ENCODE measurements around the gene OCIAD2.
"Not testable (repeated sequence)": the region's sequence is repeated elsewhere in the genome, so short reads cannot be mapped to it uniquely, and the experiment has no call there.

The OCIAD2 gene, protein sequence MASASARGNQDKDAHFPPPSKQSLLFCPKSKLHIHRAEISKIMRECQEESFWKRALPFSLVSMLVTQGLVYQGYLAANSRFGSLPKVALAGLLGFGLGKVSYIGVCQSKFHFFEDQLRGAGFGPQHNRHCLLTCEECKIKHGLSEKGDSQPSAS

DNA sequence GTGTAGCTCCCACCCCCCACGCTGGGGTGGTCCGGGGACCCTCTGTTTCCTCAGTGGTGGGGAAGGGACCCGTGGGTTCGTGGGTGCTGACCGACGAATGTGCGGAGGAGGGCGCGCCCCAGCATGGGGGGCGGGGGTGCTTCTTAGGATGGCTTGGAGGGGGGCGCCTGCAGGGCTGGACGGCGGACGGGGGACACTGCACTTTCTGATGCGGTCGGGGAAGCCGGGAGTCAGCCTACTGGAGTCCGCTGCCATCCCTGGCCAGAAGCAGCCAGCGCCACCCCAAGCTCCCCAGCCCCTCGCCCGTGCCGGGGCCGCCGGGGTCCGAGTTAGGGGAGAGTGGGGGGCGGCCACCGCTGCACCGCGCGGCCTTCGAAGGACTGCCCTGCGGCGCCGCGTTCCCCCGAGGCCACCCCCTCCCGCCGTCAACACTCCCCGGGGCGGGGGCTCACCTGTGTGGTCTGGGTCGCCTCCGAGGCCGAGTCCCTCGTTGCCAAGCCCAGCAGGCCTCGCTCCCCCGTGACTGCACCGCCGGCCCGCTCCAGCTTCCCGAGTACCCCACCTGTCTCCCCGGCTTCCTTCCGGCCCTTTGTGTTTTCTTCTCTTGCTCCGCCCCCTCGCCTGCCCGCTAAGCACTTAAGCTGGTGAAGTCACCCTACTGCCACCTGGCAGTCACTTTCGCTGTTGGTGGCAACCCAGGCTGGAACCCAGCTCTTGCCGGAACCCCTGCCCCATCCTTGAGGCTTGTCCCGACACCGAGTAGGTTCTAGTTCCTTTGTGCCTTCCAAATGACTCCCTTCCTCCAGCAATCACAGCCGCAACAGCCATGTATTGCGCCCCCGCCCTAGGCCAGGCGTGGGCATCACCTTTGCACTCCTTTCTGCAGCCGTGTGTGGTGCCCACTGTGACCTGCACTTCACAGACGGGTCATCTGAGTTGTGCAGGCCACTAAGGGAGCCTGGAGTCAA lies at the start of gene OCIAD2:
Gene OCIAD2 (minus strand): TSS at position 569 of the 968 bp plus-strand sequence. CDS start 2,225 bp downstream, outside the sequence.
- peak; percentile 75 for DNase-seq

DNA sequence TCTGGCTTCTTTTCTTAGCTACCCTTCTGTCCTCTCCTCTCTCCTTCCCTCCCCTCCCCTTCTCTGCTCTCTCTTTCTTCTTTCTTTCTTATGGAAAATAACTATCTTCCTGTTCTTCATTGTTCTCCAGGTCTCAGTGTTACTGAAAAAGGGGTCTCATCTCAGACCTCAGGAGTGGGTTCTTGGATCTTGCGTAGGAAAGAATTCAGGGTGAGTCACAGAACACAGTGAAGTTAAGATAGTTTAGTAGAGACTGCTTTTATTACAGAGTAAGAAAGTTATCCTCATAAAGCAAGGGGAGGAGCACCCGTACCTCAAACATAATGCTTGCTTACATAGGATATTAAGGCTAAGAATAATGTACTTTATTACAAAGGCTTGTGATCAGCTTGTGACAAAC lies 47.7 kb upstream of the OCIAD2 start:
- DNase-seq: no peak

DNA sequence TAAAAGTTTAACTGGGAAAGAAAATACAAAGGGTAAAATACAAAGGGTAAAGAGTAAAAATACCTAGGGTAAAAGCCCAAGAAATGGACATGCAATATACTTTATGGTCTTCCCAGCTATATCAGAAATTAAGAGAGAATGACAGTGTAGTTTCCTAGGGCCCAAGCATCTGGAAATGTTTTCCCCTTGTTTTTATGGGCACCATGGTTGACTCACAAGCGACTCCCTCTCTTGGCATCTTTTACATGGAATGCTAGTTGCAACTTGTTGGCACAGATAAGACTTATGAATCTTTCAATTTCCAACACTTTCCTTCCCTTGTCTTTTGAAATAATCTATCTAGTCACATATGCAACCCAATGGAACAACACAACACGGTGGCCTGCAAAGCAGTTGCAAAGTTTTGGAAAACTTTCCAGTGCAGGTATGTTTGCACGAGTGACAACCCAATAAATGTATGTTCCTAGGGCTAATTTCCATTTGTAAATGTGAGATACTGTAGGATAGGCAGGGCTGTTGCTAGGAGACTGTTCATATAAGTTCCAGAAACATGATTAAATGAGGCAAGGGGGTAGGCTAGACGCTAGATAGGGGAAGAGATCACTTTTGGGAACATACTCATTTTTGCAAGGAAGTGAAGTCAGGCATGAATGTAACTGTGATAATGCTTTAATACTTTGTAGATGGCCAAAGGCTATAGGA lies 43.1 kb upstream of the OCIAD2 start:
- DNase-seq: no peak

DNA sequence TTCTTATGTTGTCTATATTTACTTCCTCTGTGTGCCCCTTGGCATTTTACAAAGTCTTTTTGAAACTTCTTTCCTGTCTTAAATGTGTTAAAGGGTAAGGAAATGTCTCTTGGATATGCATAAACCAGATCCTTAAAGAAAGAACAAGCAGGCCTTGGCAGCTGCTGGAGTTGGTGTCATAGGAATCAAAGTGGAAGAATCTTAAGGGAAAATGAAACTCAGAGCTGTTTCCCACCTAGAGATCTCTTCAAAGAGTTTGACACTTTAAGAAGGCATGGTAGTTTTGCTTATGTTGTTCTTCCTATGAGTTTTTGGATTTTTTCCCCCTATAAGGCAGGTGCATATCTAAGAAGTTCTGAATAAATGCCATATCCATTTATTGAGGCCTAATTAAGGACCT lies 42.5 kb upstream of the OCIAD2 start:
- DNase-seq: no peak

DNA sequence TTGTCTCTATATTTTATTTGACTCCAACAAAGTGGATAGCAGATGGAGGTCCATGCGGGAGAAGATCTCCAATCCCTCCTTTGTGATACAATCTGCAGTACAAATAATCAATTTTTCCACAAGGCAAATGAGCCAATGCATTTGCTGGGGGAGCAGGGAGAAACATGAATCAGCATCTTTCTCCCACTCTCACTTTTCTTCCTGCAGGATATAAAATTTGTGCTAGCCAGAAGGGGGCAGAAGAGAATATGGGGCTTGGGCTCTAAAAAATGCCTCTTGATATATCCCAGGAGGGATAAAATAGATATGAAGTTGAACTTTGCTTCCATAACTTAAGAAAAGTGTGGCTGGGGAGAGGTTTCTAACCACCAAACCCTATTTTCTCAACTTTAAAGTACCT lies 41.2 kb upstream of the OCIAD2 start:
- DNase-seq: no peak

DNA sequence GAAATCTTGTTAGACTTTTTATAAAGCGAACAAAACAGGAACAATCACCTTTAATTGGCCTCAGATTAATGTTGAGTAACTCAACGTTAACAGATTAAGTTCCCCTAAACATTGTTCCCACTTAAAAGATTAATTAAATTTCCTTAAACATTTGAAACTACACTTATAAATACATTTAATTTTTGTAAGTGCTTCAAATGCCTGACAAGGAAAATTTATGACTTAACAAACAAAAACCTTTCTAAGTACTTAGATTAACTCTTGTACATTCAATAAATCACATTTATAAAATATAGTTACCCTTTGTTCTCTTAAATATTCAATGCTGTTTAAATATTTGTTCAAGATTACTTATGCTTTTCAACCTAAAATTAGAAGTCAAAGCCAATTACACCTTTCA lies 39.4 kb upstream of the OCIAD2 start:
- no peak for DNase-seq

DNA sequence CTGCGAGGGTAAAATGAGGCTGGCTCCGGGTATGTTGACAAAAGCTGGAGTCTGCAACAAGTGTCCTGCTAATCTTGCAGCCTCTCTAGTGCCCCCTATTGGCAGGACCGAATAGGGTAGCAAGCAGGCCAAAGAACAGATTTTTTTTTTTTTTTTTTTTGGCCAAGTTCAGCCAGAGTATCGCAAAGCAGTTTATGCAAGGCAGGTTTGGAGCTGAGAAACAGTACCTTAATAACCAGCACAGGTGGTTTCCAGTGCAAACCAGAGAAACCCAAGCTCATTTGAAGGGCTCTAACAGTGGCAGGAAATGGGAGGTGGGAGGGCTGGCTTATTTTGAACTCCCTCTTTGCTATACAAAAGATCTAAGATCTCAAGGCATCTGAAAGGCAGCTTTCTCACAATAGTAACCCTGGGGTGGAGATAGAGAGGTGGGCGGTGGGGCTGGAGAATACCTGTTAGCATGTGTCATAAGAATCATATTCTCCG lies 38.2 kb upstream of the OCIAD2 start:
- no peak for DNase-seq

DNA sequence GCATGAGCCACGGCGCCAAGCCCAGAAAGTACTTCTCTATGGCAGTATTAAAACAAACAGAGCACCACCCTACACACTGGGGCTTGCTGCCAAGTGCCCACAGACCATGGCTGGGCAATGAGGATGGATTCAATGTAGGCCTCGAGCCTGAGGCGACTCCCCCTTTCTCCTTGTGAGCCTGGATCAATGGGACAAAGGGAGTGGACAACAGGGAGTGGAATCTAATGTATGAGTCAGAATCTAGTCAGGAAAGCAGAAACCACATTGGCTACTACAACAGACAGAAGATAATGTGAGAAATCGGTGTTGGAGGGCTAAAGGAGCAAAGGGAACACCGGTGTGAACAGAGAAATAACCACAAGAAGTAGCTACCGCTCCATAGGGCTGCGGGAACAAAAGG lies 37.7 kb upstream of the OCIAD2 start:
- DNase-seq: no peak

DNA sequence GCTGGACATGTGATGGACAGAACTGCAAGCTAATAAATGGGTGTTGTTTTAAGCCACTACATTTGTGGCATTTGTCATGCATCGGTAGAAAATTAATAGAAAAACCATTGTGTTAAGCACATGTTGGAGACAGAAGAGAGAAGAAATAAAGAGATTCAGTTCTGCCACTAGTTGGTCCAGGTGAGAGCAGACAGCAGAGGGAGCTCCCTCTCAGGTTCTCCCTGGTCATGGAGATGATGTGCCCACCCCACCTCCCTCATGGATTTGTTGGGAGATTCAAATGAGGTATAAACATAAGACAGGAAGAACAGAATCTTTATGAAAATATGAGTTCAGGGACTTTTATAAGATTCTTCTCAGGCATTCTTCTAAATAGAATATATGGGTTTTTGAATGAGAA lies 36.8 kb upstream of the OCIAD2 start:
- no peak for DNase-seq

DNA sequence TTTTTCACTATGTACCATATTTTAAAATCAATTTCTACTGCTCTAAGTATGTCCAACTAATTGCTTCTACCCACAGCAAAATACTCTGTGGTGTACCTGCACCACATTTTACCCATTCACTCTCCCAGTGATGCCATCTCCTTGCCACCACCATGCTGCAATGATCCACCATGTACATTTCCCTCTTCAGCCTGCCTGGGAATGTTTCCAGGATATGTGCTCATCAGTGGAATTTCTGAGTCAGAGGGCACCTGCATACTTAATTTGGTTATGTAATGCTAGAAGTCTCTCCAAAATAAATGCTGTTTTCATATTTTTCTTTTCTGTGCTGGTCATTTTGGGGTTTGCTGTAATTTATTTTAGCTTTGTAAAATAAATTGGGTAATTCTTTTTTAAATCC lies 33.2 kb upstream of the OCIAD2 start:
- no peak for DNase-seq

DNA sequence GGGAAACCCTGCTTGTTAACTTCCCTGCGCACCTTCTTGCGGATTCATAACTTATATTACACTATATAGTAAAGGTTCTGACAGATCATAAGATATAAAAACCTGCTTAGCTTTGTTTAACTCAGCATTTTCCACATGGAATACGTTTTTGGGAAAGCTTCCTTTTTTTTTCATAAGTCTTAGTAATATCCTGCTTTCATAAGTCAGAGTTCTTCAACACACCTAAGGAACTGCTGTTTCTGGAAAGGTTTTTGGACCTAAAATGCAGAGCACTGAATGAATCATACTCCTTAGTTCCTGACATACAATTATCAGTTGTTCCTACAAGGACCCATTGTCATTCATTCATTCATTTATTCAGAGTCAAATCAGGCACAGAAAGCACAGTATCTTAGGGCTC lies 32.3 kb upstream of the OCIAD2 start:
- DNase-seq: no peak

DNA sequence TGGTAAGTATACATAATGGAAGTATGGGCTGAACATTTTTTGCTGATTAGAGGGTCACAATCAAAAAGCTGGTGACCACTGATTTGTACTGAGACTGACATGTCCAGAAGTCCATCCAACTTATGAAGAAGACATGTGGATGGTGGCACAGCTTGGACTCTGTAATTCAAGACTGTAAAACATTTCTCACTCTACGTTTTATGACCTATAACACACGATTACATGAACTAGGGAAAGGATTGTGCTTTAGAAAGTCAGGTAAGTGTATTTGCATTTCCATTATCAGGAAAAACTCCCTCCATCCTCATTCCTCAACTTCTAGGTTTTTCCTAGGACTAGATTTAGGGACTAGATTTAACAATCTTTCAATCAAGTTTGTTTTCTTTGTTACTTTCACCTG lies 30.5 kb upstream of the OCIAD2 start:
- DNase-seq: no peak

DNA sequence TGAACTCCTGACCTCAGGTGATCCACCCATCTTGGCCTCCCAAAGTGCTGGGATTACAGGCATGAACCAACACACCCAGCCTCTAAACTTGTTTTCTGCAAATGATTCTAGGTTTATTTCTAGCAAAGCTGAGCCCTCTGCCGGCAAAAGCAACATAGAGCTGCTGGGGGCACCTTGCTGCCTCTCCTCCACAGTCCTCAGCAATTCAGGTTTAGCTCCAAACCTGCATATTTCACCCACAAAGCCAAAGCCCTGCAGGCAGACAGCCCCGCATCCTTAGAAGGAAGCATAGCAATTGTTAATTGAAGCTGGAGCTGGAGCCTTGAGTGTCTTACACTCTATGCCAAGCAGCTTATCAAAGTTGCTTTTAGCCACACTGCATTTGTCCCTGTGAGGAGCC lies 24.9 kb upstream of the OCIAD2 start:
- no peak for DNase-seq

DNA sequence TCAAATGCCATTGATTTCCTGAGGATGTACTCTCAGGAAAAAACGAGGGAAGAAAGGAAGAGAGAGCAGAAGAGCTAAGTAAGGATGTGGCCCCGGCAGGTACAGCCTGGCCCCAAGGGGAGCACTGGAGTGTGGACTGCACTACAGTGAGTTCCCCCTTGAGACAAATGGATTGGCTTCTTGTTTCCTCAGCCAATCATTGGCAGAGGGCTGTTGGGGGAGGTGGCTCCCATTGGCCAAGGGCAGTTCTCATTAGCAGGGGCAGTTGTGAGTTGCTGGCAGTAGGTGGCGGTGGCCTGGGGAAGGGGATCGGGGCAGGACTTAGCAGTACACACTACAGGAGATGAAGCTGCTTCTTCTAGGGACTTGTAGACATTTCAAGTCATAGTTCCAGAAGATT lies 24.1 kb upstream of the OCIAD2 start:
- no peak for DNase-seq

DNA sequence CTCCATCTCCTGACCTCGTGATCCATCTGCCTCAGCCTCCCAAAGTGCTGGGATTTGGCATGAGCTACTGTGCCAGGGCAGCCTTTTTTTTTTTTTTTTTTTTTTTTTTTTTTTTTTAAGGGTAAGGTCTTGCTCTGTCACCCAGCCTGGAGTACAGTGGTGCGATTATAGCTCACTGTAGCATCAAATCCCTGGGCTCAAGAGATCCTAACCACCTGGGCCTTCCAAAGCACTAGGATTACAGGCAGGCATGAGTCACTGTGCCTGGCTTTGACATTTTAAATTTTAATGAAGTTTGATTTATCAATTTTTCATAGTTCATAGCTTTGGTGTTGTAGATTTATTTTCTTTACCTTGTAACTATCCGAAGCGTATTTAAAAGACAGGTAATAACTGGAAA lies 17.8 kb upstream of the OCIAD2 start:
- DNase-seq: no peak

DNA sequence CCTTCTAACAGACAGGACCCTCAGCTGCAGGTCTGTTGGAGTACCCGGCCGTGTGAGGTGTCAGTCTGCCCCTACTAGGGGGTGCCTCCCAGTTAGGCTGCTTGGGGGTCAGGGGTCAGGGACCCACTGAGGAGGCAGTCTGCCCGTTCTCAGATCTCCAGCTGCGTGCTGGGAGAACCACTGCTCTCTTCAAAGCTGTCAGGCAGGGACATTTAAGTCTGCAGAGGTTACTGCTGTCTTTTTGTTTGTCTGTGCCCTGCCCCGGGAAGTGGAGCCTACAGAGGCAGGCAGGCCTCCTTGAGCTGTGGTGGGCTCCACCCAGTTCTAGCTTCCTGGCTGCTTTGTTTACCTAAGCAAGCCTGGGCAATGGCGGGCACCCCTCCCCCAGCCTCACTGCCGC lies 16.5 kb upstream of the OCIAD2 start:
- DNase-seq: not testable (repeated sequence)

DNA sequence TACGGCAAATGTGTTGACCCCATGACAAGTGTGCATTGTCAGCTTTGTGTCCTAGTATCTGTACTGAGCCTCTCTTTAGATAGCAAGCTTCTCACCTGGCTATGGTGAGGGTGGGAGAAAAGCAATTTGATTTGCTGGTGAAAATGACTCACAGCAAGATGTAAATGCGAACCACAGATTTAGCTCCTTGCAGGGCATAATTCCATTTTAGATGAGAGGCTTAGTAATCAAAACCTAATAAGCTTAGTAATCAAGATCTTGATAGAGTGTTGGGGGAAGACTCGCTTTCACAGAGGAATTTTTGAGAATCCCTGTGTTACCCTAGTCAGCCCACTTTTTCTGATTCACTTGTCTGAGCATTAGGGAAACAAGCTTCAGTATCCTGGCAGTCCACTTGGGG lies 7.7 kb upstream of the OCIAD2 start:
- DNase-seq: no peak

DNA sequence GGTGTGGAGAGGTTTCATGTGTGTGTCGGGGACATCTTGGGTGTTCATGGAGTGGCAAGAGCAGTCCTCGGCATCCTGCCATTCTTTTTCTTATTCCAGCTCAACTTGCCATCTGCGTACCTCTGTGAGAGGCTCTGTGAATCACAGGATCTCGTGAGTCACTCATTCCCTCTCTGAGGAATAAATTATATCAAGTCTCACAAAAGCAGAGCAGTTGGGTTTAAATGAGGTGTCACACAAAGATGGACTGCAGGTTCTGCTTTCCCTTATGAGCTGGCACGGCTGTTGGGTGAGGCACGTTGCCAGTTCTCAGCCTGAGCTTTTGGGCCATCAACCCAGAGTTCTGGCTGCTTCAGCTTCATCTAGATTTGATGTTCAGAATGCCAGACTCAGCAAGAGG lies 6.8 kb upstream of the OCIAD2 start:
- DNase-seq: no peak

DNA sequence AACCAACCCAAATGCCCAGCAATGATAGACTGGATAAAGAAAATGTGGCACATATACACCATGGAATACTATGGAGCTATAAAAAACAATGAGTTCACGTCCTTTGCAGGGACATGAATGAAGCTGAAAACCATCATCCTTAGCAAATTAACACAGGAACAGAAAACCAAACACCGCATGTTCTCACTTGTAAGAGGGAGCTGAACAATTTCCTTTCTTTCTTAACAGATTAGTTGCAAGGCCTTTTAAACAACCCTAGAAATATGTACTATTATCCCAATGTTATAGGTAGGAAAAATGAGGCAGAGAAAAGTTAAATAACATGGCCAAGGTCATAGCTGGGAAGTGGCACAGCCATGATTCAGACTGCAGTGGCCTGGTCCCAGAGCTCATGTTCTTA lies 5.8 kb upstream of the OCIAD2 start:
- no peak for DNase-seq

DNA sequence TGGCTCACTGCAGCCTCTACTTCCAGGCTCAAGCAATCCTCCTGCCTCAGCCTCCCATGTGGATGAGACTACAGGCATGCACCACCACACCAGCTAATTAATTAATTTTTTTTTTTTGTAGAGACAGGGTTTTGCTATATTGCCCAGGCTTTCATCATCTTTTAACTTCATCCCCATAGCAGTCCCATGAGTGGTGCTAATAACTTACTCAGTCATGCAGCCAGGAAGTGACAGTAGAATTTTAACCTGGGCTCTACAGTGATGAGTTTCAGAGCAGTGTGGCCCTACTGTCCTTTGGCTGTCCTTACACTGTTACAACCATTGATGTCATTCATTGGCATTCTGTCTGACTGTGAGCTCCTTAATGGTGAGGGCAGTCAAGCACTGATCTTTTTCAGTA lies 3.9 kb upstream of the OCIAD2 start:
- DNase-seq: no peak

DNA sequence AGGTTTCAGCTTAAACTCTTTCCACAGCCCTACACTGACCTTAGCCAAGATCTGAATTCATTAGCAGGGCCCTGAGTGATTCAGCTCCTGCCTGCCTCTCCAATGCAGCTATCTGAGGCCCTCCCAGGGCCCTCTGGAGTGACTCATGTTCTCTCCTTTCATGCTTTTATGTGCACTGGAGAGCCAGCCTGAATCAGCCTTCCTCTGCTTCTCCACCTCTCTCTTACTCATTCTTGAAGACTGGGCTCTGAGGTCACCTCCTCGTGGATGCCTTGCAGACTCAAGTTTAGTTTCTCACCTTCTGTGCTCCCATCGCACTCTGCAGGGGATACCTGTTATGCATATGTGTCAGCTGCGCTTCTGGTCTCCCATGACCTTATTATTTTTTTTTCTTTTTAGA lies 3.1 kb upstream of the OCIAD2 start:
- DNase-seq: no peak

DNA sequence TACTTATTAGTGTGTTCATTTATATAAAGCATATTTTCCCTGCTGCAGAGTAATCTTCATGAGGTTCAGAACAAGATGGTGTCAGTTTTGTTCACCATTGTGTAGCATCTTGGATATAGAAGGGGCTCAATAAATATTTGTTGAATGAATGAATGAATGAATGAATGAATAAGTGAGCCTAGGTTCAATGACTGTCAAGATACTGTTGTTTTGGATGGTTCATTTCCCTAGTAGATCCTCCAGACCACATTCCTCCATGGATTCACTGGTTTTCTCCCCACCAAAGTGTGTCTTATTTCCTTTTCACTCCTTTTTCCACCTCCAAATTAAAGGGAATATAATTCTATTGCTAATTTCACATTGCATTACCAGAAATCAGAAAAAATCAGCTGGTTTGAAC lies 2.1 kb upstream of the OCIAD2 start:
- DNase-seq: no peak

DNA sequence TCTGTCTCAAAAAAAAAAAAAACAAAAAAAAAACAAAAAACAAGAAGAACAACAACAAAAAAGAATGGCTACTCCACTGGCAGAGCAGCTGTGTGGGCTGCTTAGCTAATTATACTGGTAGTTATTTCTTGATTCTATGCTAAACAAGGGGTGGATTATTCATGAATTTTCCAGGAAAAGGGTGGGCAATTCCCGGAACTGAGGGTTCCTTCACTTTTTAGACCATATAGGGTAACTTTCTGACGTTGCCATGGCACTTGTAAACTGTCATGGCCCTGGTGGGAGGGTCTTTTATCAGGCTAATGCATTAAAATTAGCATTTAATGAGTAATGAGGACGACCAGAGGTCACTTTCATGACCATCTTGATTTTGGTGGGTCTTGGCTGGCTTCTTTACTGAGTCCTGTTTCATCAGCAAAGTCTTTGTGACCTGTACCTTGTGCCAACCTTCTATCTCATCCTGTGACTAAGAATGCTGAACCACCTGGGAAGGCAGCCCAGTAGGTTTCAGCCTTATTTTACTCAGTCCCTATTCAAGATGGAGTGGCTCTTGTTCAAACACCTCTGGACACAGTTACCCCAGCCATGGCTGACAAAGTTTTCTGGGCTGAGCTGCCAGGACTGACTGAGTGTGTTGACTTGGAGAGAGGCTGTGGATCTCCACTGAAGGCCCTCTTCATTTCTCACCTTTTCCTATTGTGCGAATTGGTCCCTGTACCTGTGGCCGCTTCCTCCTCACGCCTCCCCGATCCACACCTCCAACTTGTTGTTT lies 1.3 kb upstream of the OCIAD2 start:
- no peak for DNase-seq
